Caco-2 (cell line): ENCODE data around the gene ACACA. TPM values are rescaled to one million over a fixed set of nuclear protein-coding genes. Genes with fewer than 3 reads are reported as not detected.

Experiments
- BruUV-seq: library from RNA; stranded (reverse); fragments of 400-500 nt; replicated peaks from 2 replicates; lab custom pipeline; 2021; lab: Mats Ljungman, UMichigan
- CTCF ChIA-PET: fragments of 300-600 bp; sonication (Branson Sonifier 250); formaldehyde crosslinking; loops from one replicate; lab custom pipeline; 2022; ENCODE audit warnings: antibody characterized with exemption; lab: Charles Lee
- POLR2A ChIA-PET: fragments of 300-600 bp; sonication (Branson Sonifier 250); formaldehyde crosslinking; loops from one replicate; lab custom pipeline; 2022; ENCODE audit warnings: antibody characterized with exemption; lab: Charles Lee
- DNase-seq, 2 experiments: peaks; one replicate each; pipeline versions ENCODE4 v3.0.0 to v3.0.0-alpha.2; 2020 to 2022
- H3K27me3 ChIP-seq: replicated peaks from 2 replicates; pipeline ENCODE4 v1.6.0; 2011; ENCODE audit warnings: low read length; ENCODE audit not compliant: control insufficient read depth, insufficient read depth
- H3K36me3 ChIP-seq: 2 replicates; pipeline ENCODE4 v1.5.1; 2011; ENCODE audit warnings: low read length; ENCODE audit not compliant: control insufficient read depth, insufficient read depth
- H3K4me1 ChIP-seq: fragments of 250-450 bp; sonication (Bioruptor Pico); 2 replicates; pipeline ENCODE4 v1.5.1; 2020; ENCODE audit warnings: mild to moderate bottlenecking
- H3K4me3 ChIP-seq: 2 replicates; pipeline ENCODE4 v1.5.1; 2011; ENCODE audit warnings: low read depth, mild to moderate bottlenecking, control low read depth, low read length
- H3K9me3 ChIP-seq: fragments of 250-450 bp; sonication (Bioruptor Pico); 2 replicates; pipeline ENCODE4 v1.5.1; 2020; ENCODE audit warnings: mild to moderate bottlenecking, moderate library complexity
- H3K27ac Mint-ChIP-seq: one replicate; pipeline ENCODE4 v1.8.0; 2022; ENCODE audit warnings: mixed read lengths; ENCODE audit not compliant: unreplicated experiment
- H3K27me3 Mint-ChIP-seq: one replicate; pipeline ENCODE4 v1.8.0; 2022; ENCODE audit warnings: mixed read lengths; ENCODE audit not compliant: insufficient read depth, unreplicated experiment
- H3K36me3 Mint-ChIP-seq: one replicate; pipeline ENCODE4 v1.8.0; 2022; ENCODE audit warnings: mild to moderate bottlenecking, mixed read lengths; ENCODE audit not compliant: insufficient read depth, unreplicated experiment
- H3K4me1 Mint-ChIP-seq: one replicate; pipeline ENCODE4 v1.8.0; 2022; ENCODE audit warnings: low read depth, mixed read lengths; ENCODE audit not compliant: unreplicated experiment
- H3K4me3 Mint-ChIP-seq: one replicate; pipeline ENCODE4 v1.8.0; 2022; ENCODE audit warnings: mild to moderate bottlenecking, moderate library complexity, mixed read lengths; ENCODE audit not compliant: unreplicated experiment
- H3K9me3 Mint-ChIP-seq: one replicate; pipeline ENCODE4 v1.8.0; 2022; ENCODE audit warnings: mixed read lengths; ENCODE audit not compliant: unreplicated experiment
- intact Hi-C: fragments of 100-400 bp; cut with micrococcal nuclease; formaldehyde crosslinking; loops from one replicate; pipeline ENCODE4 v1.10.0; 2022; ENCODE audit not compliant: unreplicated experiment
- total RNA-seq: library from RNA; stranded (reverse); gene quantifications from 2 replicates; pipeline ENCODE4 v1.2.3, GENCODE V29; 2022
- TF ChIP-seq, protein P1 (sequence below), 2 experiments: fragments of 200-600 bp in 1 of 2; IDR thresholded peaks; 1 replicate in 1 of 2; 2 replicates in 1 of 2; pipeline versions ENCODE4 v1.5.1 to v1.8.0; 2011 to 2022; ENCODE audit warnings: antibody characterized with exemption in 1 of 2, control low read depth in 1 of 2, inconsistent platforms in 1 of 2, low read depth in 1 of 2, low read length in 1 of 2, mild to moderate bottlenecking in 1 of 2, moderate library complexity in 1 of 2; ENCODE audit not compliant: insufficient read depth in 1 of 2, severe bottlenecking in 1 of 2, unreplicated experiment in 1 of 2

Gene ACACA
- total RNA-seq, 1 experiment from 2014 or later: 108 TPM

DNA sequence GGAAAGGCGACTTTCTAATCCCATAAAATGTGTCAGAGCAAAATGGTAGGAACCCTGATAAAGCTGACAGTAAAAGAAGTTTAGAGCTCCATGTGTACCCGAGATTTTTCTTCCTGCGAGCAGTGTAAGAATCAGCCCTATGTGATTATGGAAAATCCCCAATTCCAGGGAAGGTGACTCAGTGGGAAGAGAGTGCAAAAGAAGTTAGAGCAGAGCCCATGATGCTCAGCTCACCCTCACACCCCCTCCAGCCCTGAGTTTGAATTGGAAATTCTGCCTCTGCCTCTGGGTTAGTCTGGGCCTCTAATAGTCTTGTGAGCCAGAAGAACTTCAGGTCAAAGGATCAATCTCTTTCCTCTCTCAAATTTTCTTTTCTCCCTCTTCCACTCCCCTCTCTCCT is 18.4 kb downstream of the ACACA start:
- Mint-ChIP-seq H3K27me3 (no peaks in the 10 kb centered on the region), H3K27ac (no peak overlapping the region), H3K36me3 (no peaks in the 10 kb centered on the region), H3K4me1 (peaks cover 6% of the 10 kb centered on the region), H3K4me3 (no peak overlapping the region), H3K9me3 (no peaks in the 10 kb centered on the region)
- no peaks in the 10 kb centered on the region for H3K9me3 ChIP-seq
- no peak overlapping the region for H3K4me3 ChIP-seq
- TF ChIP-seq, protein P1, sequence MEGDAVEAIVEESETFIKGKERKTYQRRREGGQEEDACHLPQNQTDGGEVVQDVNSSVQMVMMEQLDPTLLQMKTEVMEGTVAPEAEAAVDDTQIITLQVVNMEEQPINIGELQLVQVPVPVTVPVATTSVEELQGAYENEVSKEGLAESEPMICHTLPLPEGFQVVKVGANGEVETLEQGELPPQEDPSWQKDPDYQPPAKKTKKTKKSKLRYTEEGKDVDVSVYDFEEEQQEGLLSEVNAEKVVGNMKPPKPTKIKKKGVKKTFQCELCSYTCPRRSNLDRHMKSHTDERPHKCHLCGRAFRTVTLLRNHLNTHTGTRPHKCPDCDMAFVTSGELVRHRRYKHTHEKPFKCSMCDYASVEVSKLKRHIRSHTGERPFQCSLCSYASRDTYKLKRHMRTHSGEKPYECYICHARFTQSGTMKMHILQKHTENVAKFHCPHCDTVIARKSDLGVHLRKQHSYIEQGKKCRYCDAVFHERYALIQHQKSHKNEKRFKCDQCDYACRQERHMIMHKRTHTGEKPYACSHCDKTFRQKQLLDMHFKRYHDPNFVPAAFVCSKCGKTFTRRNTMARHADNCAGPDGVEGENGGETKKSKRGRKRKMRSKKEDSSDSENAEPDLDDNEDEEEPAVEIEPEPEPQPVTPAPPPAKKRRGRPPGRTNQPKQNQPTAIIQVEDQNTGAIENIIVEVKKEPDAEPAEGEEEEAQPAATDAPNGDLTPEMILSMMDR (IDR thresholded peaks at IDR 0.05; ENCODE audit: insufficient read depth in 1 of 2, low read depth in 1 of 2, low read length in 1 of 2, severe bottlenecking in 1 of 2, unreplicated experiment in 1 of 2): no peak
- no peak for DNase-seq
- peaks cover 9% of the 10 kb centered on the region for H3K4me1 ChIP-seq
- BruUV-seq: no TSS peak
- H3K27me3 ChIP-seq: no peaks in the 10 kb centered on the region
- CTCF ChIA-PET: interaction anchor here (0.8 to 1.0 kb wide), 2 partner anchors 15 kb away, joined by 3 to 4 read pairs; no protein-coding TSS in a partner anchor
- POLR2A ChIA-PET: no interaction called here
- H3K36me3 ChIP-seq: no peaks in the 10 kb centered on the region
- intact Hi-C loops: no loop called here

DNA sequence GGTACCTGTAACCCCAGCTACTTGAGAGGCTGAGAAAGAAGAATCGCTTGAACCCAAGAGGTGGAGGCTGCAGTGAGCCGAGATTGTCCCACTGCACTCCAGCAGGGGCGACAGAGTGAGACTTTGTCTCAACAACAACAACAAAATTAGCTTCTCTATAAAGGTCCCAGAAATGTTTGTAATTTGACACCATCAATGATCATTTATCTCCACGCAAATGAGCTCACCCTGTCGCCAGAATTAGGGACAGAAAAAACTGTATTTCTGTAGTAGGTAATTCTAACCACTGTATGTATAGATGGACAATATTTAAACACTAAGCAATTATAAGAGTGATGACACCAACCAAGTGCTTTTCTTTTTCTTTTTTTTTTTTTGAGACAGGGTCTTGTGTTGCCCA is 20.2 kb downstream of the ACACA start:
- Mint-ChIP-seq H3K27me3 (no peaks in the 10 kb centered on the region), H3K9me3 (no peaks in the 10 kb centered on the region), H3K27ac (no peak overlapping the region), H3K4me3 (no peak overlapping the region), H3K36me3 (no peaks in the 10 kb centered on the region), H3K4me1 (peaks cover 6% of the 10 kb centered on the region)
- Histone ChIP-seq H3K36me3 (no peaks in the 10 kb centered on the region), H3K27me3 (no peaks in the 10 kb centered on the region), H3K4me1 (peaks cover 5% of the 10 kb centered on the region; the same call in 1 of the 2 replicates), H3K4me3 (no peak overlapping the region), H3K9me3 (no peaks in the 10 kb centered on the region)
- POLR2A ChIA-PET: no interaction called here
- DNase-seq: no peak
- intact Hi-C loops: no loop called here
- TF ChIP-seq, protein P1 (IDR thresholded peaks at IDR 0.05; ENCODE audit: insufficient read depth in 1 of 2, low read depth in 1 of 2, low read length in 1 of 2, severe bottlenecking in 1 of 2, unreplicated experiment in 1 of 2): no peak
- CTCF ChIA-PET: interaction anchor here (0.6 to 2.7 kb wide), 3 partner anchors 13 to 239 kb away, joined by 3 to 21 read pairs (median 4); no protein-coding TSS in a partner anchor
- no TSS peak for BruUV-seq

DNA sequence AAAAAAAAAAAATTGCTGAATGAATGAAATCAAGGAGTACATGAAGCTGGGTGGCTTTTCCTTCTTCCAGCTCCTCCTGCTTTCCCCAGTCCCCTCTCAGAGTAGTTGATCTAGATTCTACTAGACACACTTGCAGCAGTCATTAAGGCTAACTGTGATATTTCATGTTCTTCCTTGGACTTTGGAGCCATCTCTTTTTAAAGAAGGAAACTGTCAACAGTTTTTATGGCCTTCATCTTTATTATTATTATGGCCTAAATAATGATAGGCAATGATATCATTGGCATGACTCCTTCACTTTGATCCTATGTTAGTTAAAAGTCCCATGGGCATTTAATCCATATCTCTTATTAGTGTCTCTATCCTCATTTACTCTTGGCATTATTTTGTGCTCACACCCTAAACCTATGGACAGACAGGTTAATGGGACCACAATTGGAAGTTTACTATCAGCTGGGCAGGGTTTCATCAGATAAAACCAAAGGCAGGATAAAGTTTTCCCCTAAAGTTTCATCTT is 21.1 kb downstream of the ACACA start:
- Histone ChIP-seq H3K9me3 (no peaks in the 10 kb centered on the region), H3K36me3 (no peaks in the 10 kb centered on the region), H3K27me3 (no peaks in the 10 kb centered on the region), H3K4me1 (peaks cover 5% of the 10 kb centered on the region; the same call in 1 of the 2 replicates), H3K4me3 (no peak overlapping the region)
- peaks cover 6% of the 10 kb centered on the region for H3K4me1 Mint-ChIP-seq
- H3K36me3 Mint-ChIP-seq: no peaks in the 10 kb centered on the region
- intact Hi-C loops: no loop called here
- no peak overlapping the region for H3K27ac Mint-ChIP-seq
- BruUV-seq: no TSS peak
- ChIA-PET POLR2A (no interaction called here), CTCF (interaction anchor here (0.6 to 2.7 kb wide), 2 partner anchors 12 to 112 kb away, joined by 3 to 21 read pairs; no protein-coding TSS in a partner anchor)
- no peaks in the 10 kb centered on the region for H3K27me3 Mint-ChIP-seq
- H3K4me3 Mint-ChIP-seq: no peak overlapping the region
- no peak for DNase-seq
- no peaks in the 10 kb centered on the region for H3K9me3 Mint-ChIP-seq
- TF ChIP-seq, protein P1 (IDR thresholded peaks at IDR 0.05; ENCODE audit: insufficient read depth in 1 of 2, low read depth in 1 of 2, low read length in 1 of 2, severe bottlenecking in 1 of 2, unreplicated experiment in 1 of 2): no peak
